Heart right ventricle (tissue), 16 donors: Measurements from ENCODE around the gene AJM1. TPM values are rescaled to one million over a fixed set of nuclear protein-coding genes. Genes with fewer than 3 reads are reported as not detected.

Experiments
- ATAC-seq, 8 donors: fragments of 200-7000 bp; cut with Tn5 transposase; one replicate each; pipeline ENCODE4 v1.9.1; 2020; ENCODE audit warnings: mild to moderate bottlenecking in 8 of 8, moderate library complexity in 8 of 8, moderate number of reproducible peaks in 1 of 8
- DNase-seq, 2 donors: peaks; one replicate each; pipeline ENCODE4 v3.0.0-alpha.2; 2020
- H3K27ac ChIP-seq, 10 donors: fragments of 200-600 bp; sonication (generic) in 2 of 10; one replicate each; pipeline versions ENCODE4 v1.5.0 to v1.8.0; 2020 to 2022; ENCODE audit warnings: mild to moderate bottlenecking in 3 of 10
- H3K27me3 ChIP-seq, 7 donors: fragments of 200-600 bp; one replicate each; pipeline ENCODE4 v1.8.0; 2021 to 2022; ENCODE audit warnings: mild to moderate bottlenecking in 2 of 7
- H3K36me3 ChIP-seq, 9 donors: fragments of 200-600 bp; sonication (generic) in 1 of 9; one replicate each; pipeline versions ENCODE4 v1.5.0 to v1.8.0; 2020 to 2022; ENCODE audit warnings: mild to moderate bottlenecking in 2 of 9
- H3K4me1 ChIP-seq, 9 donors: fragments of 200-600 bp; sonication (generic) in 1 of 9; one replicate each; pipeline versions ENCODE4 v1.5.0 to v1.8.0; 2020 to 2022; ENCODE audit warnings: mild to moderate bottlenecking in 4 of 9
- H3K4me3 ChIP-seq, 10 donors: fragments of 200-600 bp; sonication (generic) in 2 of 10; one replicate each; pipeline versions ENCODE4 v1.5.0 to v1.8.0; 2020 to 2022; ENCODE audit warnings: mild to moderate bottlenecking in 7 of 10, moderate library complexity in 2 of 10
- H3K9me3 ChIP-seq, 11 donors: fragments of 200-600 bp in 10 of 11; sonication (generic) in 2 of 11; one replicate each; pipeline versions ENCODE4 v1.5.0 to v1.8.0; 2013 to 2022; ENCODE audit warnings: mild to moderate bottlenecking in 2 of 11, control low read depth in 1 of 11, moderate library complexity in 1 of 11
- WGBS, 2 donors: extraction: QIAGEN DNeasy Blood & Tissue Kit; methylation state at CpG; one replicate each; pipeline ENCODE4 v1.1.7; 2013; ENCODE audit warnings: inconsistent platforms in 1 of 2; 5-methylcytosine and 5-hydroxymethylcytosine counted together
- intact Hi-C, 10 donors: fragments of 100-400 bp; cut with DNase I; formaldehyde crosslinking; loops; one replicate each; pipeline versions ENCODE4 v1.11.1 to v1.14.2; 2022
- polyA plus RNA-seq, 2 donors: library from polyadenylated mRNA; stranded (reverse); fragments of 200-250 nt; gene quantifications; one replicate each; pipeline ENCODE4 v1.2.3, GENCODE V29; 2013
- total RNA-seq, 10 donors: library from RNA; stranded (reverse); fragmentation: NEBNext Ultra II Directional in 3 of 10; extraction: Animal tissue kit (Norgen Biotek cat#: 25700) in 3 of 10; gene quantifications; one replicate each; pipeline versions ENCODE4 v1.2.1 to v1.2.4, GENCODE V29; 2021 to 2023
- TF ChIP-seq, protein P1 (sequence below), 9 donors: fragments of 200-600 bp; sonication (generic) in 2 of 9; IDR thresholded peaks; one replicate each; pipeline versions ENCODE4 v1.5.0 to v1.8.0; 2021 to 2022; ENCODE audit warnings: antibody characterized with exemption in 9 of 9, mild to moderate bottlenecking in 5 of 9, moderate library complexity in 1 of 9
- donor health status: Arrhythmogenic right ventricular cardiomyopathy.
- donor health status: ischemic (EF 13 %, LVEDD 7.1; RV severe dilation, severe dysfunction).
- donor health status: healthy with polysubstance abuse.
- donor health status: DM: no; HTN: yes; CAD: no.
- donor health status: DM: no; HTN: no; CAD: no.
- donor health status: ischemic (EF 25% LVEDD 6.9; RV normal size, moderate dysfunction).
- donor health status: ischemic (EF 25% LVEDD 5.7; RV mildly dilated, moderate dysfunction).
- donor health status: healthy.
- donor health status: DM: yes; HTN: yes; CAD: no.
- donor health status: Ischemic cardiomyopathy.
- donor health status: ischemic (EF 35%, LVEDD 5.7; RV mildly dilated, moderate dysfunction).
- donor health status: nonischemic (EF 11% LVEDD 7.7; RV severe dilation, severe dysfunction).
- donor health status: DM: yes; HTN: yes; CAD: no.
- donor health status: PGD.
- donor health status: ischemic (EF 29% LVEDD 5.4; RV normal size, mild dysfunction).
- donor health status: nonischemic (EF 23%, LVEDD 6.1; RV moderate dilation, normal function).

The AJM1 gene
- total and polyA plus RNA-seq, 12 donors = 3.4 to 8.3 (median 5.9) TPM

DNA sequence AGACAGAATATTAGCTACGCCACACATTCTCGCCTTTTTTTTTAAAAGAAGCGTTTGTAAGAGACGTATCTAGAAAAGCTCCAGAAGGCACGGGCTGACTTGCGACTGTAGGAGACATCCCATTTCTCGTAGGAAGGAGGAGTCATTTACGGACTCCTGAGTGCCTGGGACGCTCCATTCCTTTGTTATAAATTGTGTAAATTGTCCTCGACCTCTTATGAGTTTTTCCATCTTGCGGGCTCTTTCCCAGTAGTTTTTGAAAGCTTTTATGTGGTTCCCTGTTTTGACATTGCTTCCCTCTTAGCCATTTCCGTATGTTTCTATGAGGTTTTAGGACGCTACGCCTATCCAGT lies 33.5 kb upstream of the AJM1 start:
- Histone ChIP-seq H3K27ac (peak overlapping the region in 8 of 10 donors; percentile 71 to 95 (median 92)), H3K4me3 (peak overlapping the region; percentile 67 to 100 (median 96)), H3K4me1 (peaks cover 0 to 43% (median 35%) of the 10 kb centered on the region in 9 donors), H3K9me3 (no peaks in the 10 kb centered on the region), H3K27me3 (no peaks in the 10 kb centered on the region), H3K36me3 (peaks cover 0 to 37% (median 3%) of the 10 kb centered on the region in 9 donors)
- no peak for DNase-seq
- ATAC-seq = no peak
- intact Hi-C loops = loop anchor here in 2 of 10 donors (5.0 kb wide), 1 partner anchor 34 kb away; the partner anchor contains the start of gene AJM1 (in 2 of the 2)
- TF ChIP-seq, protein P1, sequence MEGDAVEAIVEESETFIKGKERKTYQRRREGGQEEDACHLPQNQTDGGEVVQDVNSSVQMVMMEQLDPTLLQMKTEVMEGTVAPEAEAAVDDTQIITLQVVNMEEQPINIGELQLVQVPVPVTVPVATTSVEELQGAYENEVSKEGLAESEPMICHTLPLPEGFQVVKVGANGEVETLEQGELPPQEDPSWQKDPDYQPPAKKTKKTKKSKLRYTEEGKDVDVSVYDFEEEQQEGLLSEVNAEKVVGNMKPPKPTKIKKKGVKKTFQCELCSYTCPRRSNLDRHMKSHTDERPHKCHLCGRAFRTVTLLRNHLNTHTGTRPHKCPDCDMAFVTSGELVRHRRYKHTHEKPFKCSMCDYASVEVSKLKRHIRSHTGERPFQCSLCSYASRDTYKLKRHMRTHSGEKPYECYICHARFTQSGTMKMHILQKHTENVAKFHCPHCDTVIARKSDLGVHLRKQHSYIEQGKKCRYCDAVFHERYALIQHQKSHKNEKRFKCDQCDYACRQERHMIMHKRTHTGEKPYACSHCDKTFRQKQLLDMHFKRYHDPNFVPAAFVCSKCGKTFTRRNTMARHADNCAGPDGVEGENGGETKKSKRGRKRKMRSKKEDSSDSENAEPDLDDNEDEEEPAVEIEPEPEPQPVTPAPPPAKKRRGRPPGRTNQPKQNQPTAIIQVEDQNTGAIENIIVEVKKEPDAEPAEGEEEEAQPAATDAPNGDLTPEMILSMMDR (IDR thresholded peaks at IDR 0.05) = no peak
- WGBS, 2 donors = 8 to 9% methylated on average over 14 of the region's 14 CpGs

DNA sequence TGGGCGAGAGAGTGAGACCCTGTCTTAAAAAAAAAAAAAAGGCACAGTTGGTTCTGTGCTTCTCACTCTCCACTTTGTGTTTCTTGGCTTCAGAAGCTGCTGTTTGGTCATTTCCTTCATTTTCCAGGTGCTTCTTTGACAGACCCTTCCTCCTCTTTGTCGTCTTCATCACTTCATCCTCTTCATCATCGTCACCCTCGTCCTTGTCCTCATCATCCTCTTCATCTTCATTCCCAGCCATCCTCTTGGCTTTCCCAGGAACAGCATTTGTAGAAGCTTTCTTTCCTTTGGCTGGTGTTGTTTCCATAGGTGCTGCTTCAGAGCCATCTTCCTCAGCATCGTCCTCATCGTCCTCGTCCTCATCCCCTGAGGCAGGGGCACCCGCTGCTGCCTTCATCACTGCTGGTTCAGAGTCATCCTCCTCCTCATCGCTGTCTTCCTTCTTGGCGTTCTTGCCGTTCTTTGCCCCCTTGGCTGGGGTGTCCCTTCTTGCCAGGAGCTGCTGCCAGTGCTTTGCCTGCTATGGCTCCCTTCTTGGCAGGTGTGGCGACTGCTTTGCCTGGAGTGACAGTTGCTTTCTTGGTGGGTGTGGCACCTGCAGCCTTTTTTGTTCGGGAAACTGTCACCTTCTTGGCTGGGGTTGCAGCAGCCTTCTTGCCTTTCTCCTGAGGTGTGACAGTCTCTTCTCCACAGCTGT lies 27.4 kb upstream of the AJM1 start:
- Histone ChIP-seq H3K27me3 (no peaks in the 10 kb centered on the region), H3K9me3 (no peaks in the 10 kb centered on the region), H3K4me1 (peaks cover 0 to 15% (median 11%) of the 10 kb centered on the region in 9 donors), H3K4me3 (no peak overlapping the region), H3K27ac (no peak overlapping the region), H3K36me3 (peaks cover 0 to 65% (median 3%) of the 10 kb centered on the region in 9 donors)
- TF ChIP-seq, protein P1 (IDR thresholded peaks at IDR 0.05) = no peak
- WGBS, 2 donors = 94 to 95% methylated on average over 13 of the region's 13 CpGs
- ATAC-seq (no peak), DNase-seq (no peak)
- intact Hi-C loops = no loop called here

DNA sequence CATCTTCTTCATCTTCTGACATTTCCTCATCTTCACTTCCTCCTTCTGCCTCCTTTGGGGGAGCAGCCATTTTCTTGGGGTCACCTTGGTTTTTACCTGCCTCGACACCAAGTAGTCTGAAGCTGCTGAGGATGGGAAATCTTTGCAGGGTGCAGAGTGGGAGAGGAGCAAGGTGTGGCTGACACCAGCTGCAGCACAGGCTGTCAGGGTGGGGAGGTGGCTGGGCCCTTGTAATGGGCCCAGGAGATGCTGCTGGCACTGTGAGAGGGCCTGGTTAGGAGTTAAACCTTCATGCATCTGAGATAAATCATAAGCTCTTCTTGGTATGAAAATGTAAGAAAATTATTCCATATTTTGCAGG lies 26.9 kb upstream of the AJM1 start:
- Histone ChIP-seq H3K27me3 (no peaks in the 10 kb centered on the region), H3K9me3 (no peaks in the 10 kb centered on the region), H3K4me1 (peaks cover 0 to 11% (median 5%) of the 10 kb centered on the region in 9 donors), H3K4me3 (no peak overlapping the region), H3K36me3 (peaks cover 0 to 61% (median 3%) of the 10 kb centered on the region in 9 donors), H3K27ac (no peak overlapping the region)
- ATAC-seq (no peak), DNase-seq (no peak)
- 0 to 54% methylated on average over 1 of the region's 1 CpG for WGBS, 2 donors
- intact Hi-C loops = no loop called here
- TF ChIP-seq, protein P1 (IDR thresholded peaks at IDR 0.05) = no peak

DNA sequence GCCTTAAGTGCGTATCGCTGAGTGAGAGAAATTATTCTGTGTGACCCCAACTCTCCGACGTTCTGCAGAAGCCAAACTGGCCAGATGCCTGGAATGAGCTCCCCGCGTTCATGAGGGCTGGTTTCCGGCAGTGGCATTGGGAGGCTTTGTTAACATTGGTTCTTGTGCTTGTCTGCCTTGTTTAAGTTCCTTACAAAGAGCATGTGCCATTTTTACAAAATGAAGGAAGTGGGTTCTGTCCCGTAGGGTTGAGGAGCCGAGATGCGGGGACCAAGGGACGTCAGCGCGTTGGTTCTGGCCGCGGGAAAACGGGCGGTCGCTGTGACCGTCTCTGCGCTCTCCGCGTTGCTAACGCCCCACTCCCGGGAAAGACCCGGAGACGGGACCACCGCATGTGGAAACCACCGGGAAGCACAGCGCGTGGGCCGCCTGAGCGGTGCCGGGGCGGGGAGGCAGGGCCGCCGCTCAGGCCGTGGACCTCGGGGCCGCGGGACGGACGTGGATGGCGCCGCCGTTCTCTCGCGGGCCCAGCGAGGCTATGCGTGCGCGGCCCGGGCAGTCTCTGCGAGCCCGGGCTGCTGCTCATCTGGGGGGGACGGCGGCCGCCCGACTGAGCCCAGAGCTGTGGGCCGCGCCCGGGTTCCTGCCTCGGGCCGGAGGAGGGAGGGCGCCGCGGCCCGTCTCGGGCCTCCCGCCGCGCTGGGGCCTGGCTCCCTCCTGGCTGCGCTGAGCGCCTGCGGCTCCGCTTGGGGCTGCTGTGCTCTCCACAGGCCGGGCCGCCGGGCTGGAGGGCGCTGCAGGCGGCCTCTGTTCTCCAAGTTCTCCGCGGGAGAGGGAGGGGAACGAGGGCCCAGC lies 21.1 kb upstream of the AJM1 start:
- no peak for DNase-seq
- Histone ChIP-seq H3K9me3 (no peaks in the 10 kb centered on the region), H3K27me3 (no peaks in the 10 kb centered on the region), H3K4me3 (peak overlapping the region in 9 of 10 donors; percentile 31 to 56 (median 48)), H3K36me3 (peaks cover 0 to 49% (median 6%) of the 10 kb centered on the region in 9 donors), H3K4me1 (peaks cover 0 to 17% (median 8%) of the 10 kb centered on the region in 9 donors), H3K27ac (peak overlapping the region in 6 of 10 donors; percentile 6 to 50 (median 20))
- intact Hi-C loops = no loop called here
- ATAC-seq = peak; percentile 54 to 83 (median 70)
- TF ChIP-seq, protein P1 (IDR thresholded peaks at IDR 0.05) = peak in 1 of 9 donors; percentile 16
- 10% methylated on average over 61 to 83 of the region's 83 CpGs for WGBS, 2 donors
